Thyroid gland (tissue), 4 donors: ENCODE results near the gene BDH1.

Source experiments
- CTCF ChIP-seq, 6 experiments: fragments of 200-600 bp in 3 of 6; fragments of 450-650 bp in 3 of 6; sonication (generic) in 3 of 6; IDR thresholded peaks; one replicate each; pipeline ENCODE4 v1.5.1; 2016 to 2019; ENCODE audit warnings: antibody characterized with exemption in 6 of 6, mild to moderate bottlenecking in 2 of 6, inconsistent platforms in 1 of 6, moderate library complexity in 1 of 6
- POLR2A ChIP-seq, 2 donors: fragments of 450-650 bp; IDR thresholded peaks; one replicate each; pipeline ENCODE4 v1.6.1; 2017; ENCODE audit warnings: antibody characterized with exemption in 2 of 2, mild to moderate bottlenecking in 2 of 2, moderate library complexity in 1 of 2

- TF ChIP-seq CTCF (IDR thresholded peaks at IDR 0.05) (no peak), POLR2A (IDR thresholded peaks at IDR 0.05) (no peak)
These were observed 49.8 kb downstream of the BDH1 start for GRCh38 chr3:197505796-197506548.
